ENCODE data around the gene KIF16B. TPM values are rescaled to one million over a fixed set of nuclear protein-coding genes. Genes with fewer than 3 reads are reported as not detected.

KIF16B gene
- total RNA-seq, 3 donors from 2014 or later = 23.8 to 47.9 (median 36.9) TPM

GRCh38 chr20:16459019-16459700 lies 114.1 kb downstream of the KIF16B start:
- Histone ChIP-seq H3K27ac (no peak overlapping the region), H3K4me1 (no peaks in the 10 kb centered on the region), H3K4me3 (no peak overlapping the region), H3K9me3 (no peaks in the 10 kb centered on the region), H3K27me3 (no peaks in the 10 kb centered on the region), H3K36me3 (no peaks in the 10 kb centered on the region)
- intact Hi-C loops (cut with DNase I; ENCODE audit: low total_unique reads) = no loop called here
- DNase-seq (ENCODE audit: low spot score in 2 of 2) = no peak
- TF ChIP-seq POLR2A (IDR thresholded peaks at IDR 0.05) (no peak), POLR2AphosphoS5 (IDR thresholded peaks at IDR 0.05) (no peak), CTCF (IDR thresholded peaks at IDR 0.05) (no peak)

GRCh38 chr20:16457514-16457913 lies 115.7 kb downstream of the KIF16B start:
- Histone ChIP-seq H3K4me1 (no peaks in the 10 kb centered on the region), H3K9me3 (no peaks in the 10 kb centered on the region), H3K27me3 (no peaks in the 10 kb centered on the region), H3K27ac (no peak overlapping the region), H3K4me3 (no peak overlapping the region), H3K36me3 (no peaks in the 10 kb centered on the region)
- intact Hi-C loops (cut with DNase I; ENCODE audit: low total_unique reads) = no loop called here
- TF ChIP-seq POLR2A (IDR thresholded peaks at IDR 0.05) = no peak
- TF ChIP-seq POLR2AphosphoS5 (IDR thresholded peaks at IDR 0.05) = no peak
- no peak for TF ChIP-seq CTCF (IDR thresholded peaks at IDR 0.05)
- no peak for DNase-seq (ENCODE audit: low spot score in 2 of 2)

- Histone ChIP-seq H3K4me1 (no peaks in the 10 kb centered on the region), H3K9me3 (no peaks in the 10 kb centered on the region), H3K36me3 (no peaks in the 10 kb centered on the region), H3K27ac (no peak overlapping the region), H3K27me3 (no peaks in the 10 kb centered on the region), H3K4me3 (no peak overlapping the region)
- intact Hi-C loops (cut with DNase I; ENCODE audit: low total_unique reads) = no loop called here
- no peak for DNase-seq (ENCODE audit: low spot score in 2 of 2)
- TF ChIP-seq CTCF (IDR thresholded peaks at IDR 0.05) (no peak), POLR2A (IDR thresholded peaks at IDR 0.05) (no peak), POLR2AphosphoS5 (IDR thresholded peaks at IDR 0.05) (no peak)
Observed at GRCh38 chr20:16455324-16455723, 117.9 kb downstream of the KIF16B start.

GRCh38 chr20:16451982-16452381 lies 121.3 kb downstream of the KIF16B start:
- DNase-seq (ENCODE audit: low spot score in 2 of 2) = no peak
- intact Hi-C loops (cut with DNase I; ENCODE audit: low total_unique reads) = no loop called here
- Histone ChIP-seq H3K36me3 (no peaks in the 10 kb centered on the region), H3K9me3 (no peaks in the 10 kb centered on the region), H3K4me3 (no peak overlapping the region), H3K27ac (no peak overlapping the region), H3K27me3 (no peaks in the 10 kb centered on the region), H3K4me1 (no peaks in the 10 kb centered on the region)
- no peak for TF ChIP-seq POLR2AphosphoS5 (IDR thresholded peaks at IDR 0.05)
- TF ChIP-seq POLR2A (IDR thresholded peaks at IDR 0.05) = no peak
- TF ChIP-seq CTCF (IDR thresholded peaks at IDR 0.05) = no peak

- TF ChIP-seq CTCF (IDR thresholded peaks at IDR 0.05) (no peak), POLR2A (IDR thresholded peaks at IDR 0.05) (no peak)
- Histone ChIP-seq H3K4me1 (no peaks in the 10 kb centered on the region), H3K27ac (no peak overlapping the region), H3K36me3 (no peaks in the 10 kb centered on the region), H3K27me3 (no peaks in the 10 kb centered on the region), H3K9me3 (no peaks in the 10 kb centered on the region), H3K4me3 (no peak overlapping the region)
- intact Hi-C loops (cut with DNase I; ENCODE audit: low total_unique reads) = no loop called here
- DNase-seq (ENCODE audit: low spot score in 2 of 2) = no peak
Observed at GRCh38 chr20:16451001-16451400, 122.2 kb downstream of the KIF16B start.

All from breast epithelium (tissue), 4 donors.